Measurements from ENCODE around the gene JAKMIP2.

JAKMIP2 gene

DNA sequence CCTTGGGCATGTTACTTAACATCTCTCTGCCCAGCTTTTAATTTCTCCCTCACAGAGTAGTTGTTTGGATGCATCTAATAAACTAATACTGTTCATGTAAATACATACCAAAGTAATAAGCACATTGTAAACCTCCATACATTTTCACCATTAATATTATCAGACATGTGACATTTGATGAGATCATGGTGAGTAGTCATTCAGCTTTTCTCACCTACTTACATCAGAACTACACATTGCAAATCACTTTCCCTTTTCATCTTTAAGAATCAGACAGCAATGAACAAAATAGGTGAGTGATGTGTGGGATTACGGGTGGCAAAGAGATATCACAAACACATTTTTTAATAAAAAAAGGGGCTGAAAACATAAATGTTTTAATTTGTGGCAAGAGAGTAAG is 89.3 kb downstream of the JAKMIP2 start:
- DNase-seq = no peak

DNA sequence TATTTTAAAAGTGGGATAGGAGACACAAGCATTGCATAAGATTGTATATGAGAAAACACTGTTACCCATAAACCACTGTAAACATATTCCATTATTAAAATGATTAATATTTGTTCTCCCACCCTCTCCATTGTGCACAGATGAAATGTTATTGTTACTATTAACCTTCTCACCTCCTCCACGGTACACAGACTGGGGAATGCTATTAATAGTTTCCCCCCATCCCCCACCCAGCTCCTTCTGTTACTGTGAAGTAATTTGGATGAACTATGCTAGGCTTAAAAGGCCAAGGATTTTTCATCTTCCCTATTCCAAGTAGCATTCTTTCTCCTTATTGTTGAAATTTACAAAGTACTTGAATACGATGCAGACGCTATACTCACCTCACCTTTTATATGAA is 91.4 kb downstream of the JAKMIP2 start:
- DNase-seq = no peak

DNA sequence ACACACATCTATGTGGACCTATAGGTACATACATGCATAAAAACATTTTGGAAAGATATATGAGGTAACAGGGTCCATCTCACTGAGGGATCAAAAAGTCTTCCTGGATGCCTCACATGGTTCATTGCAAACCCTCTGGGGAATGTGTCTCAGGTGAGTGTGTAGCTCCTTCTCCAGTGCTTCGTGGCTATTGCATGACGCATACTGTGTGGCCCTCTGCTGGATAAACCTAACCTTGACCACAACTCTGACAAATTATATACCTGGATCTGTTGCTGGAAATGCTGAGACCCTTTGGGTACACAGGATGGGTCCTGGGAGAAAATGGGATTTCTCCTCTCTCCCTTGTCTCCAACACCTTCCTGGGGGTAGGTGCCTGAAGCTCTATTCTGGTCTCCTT is 91.9 kb downstream of the JAKMIP2 start:
- no peak for DNase-seq

DNA sequence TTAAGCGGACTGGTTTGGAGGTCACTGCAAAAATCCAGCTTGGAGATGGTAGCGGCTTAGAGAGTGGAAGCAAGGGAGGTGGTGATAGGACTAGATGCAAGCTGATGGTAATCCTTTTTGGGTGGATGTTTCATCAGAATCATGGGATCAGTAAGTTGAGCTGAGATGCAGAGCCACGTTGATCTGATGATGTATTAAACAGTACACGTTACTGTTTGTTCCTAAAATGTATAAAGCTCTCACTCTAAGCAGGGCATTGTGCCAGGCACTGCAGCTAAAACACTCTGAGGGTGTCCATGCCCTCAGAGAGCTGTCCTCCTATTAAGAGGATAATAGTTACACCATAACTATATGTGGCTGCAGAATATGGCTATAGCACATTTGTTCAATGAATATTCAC is 93.1 kb downstream of the JAKMIP2 start:
- DNase-seq = no peak

DNA sequence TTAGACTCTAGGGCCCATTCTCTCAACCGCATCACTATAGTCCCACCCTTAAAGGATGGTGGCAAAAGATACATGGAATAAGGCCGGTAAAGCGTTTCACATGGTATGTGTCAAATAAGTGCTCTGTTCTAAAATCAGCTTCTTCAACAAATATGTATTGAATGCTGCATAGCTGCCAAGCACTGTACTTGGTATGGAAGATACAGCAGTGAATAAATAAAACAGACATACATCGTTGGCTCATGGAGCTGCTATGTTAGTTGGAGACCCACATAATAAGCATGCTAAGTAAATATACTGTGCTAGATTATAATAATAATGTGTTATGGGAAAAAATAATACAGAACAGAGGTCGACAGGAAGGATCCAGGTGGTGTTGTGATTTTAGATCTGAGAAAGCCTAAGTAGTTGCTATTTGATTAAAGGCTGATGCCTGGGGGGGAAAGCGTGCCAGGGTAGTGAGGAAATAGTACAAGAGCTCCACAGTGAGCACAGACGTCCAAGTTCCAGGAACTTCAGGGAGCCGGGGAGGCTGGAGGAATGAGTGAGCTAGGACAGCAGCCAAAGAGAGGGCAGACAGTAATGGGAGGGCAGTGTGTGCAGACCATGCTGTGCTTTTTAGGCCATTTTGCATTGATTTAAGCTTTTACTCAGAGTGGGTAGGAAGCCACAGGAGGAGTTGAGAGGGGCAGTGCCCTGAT is 93.7 kb downstream of the JAKMIP2 start:
- no peak for DNase-seq

DNA sequence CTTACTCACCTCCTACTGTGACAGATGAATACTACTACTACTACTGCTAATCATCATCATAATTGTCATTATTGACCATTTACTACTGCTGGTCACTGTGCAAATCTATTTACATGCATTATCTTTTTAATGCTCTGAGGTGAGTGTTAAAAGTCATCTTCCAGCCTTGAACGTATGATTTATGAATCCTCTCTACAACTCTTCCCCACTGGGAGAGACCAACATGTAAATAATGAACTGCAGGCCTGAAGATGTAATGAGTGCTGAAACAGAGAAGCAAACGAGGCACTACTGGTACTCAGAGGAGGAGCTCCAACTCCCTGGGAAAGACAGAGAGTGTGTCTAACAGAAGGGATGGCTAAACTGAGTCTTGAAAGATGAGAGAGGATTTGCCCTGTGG is 95.4 kb downstream of the JAKMIP2 start:
- no peak for DNase-seq

DNA sequence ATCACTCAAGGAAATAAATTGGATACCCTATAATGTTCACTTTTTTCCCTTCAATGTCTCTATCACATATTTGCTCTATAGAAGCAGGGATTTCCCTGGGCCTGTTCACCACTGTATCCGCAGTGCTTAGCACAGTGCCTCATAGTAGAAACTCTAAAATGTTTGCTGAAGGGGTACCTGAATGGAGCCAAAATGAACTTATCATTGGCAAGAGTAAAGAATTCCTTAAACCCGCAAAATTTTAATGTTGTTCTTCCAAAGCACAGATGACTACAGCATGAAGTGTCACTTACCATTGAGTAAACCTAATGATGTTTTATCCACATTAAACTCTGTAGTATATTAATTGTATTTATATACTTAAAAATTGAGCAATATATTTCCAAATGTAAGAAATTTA is 96.1 kb downstream of the JAKMIP2 start:
- DNase-seq = no peak

DNA sequence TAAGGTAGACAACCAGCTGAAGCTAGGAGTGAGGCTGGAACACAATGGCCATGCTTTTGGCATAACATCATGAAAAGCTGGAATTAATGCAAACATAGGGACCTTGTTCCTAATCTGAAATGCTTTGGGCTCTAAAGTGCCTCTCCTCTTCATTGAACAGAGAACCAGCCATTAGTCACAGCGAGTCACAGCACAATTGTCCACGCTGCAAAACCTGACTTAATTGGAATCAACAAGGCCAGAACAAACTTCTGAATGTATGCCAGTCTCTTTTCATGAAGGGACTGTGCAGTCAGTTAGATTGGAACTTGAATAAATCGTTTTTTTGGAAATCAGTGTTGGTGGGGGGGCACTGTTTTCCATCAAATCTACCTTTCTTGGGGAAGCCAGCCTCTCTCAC is 96.5 kb downstream of the JAKMIP2 start:
- no peak for DNase-seq

DNA sequence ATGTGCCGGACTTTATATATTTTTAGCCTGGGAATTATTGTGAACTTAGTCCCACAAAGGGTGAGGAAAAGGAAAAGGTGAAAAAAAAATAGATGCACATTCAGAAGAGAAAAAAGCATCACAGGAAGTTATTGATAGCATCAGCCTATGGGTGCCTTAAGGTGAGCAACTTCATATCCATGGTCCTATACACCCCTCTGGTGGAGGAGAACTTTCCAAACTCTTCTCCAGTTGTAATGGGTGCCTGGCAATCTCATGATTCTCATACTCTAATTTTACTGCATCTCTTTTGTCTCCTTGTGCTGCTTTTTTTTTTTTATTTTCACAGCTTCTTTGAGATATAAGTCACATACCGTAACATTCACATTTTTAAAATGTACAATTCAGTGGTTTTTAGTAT is 107.4 kb downstream of the JAKMIP2 start:
- no peak for DNase-seq

DNA sequence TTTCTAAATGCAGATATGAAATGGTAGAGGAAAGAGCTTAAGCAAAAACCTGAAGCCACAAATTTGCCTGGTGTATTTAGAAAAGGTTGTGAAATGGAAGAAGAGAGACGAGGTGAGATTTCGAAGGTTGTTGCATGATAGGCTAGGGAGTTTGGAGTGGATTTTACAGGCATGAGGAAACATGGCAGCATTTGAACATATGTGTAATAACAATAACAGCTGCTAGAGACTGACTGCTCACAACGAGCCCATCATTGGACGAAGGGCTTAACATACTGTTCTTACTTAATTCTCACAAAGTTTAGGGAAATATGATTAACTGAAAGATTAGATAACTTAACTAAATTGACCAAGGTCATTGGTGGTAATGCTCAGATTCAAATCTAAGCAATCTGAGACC is 108.1 kb downstream of the JAKMIP2 start:
- DNase-seq = no peak

DNA sequence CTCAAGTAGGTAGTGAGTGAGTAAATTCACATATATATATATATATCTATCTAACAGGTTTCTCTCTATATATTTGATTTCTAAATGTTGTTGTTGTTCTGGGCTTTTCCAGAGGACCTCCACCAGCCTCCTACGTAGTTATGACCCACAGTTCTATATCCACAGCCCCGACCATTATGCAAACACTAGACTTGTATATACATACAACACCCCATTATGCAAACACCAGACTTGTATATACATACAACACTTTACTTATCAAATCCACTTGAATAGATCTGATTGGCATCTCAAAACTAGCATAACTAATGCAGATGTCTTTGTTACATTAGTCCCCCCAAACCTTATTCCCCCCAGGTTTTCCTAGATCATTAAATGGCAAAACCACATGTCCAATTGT is 108.7 kb downstream of the JAKMIP2 start:
- no peak for DNase-seq

DNA sequence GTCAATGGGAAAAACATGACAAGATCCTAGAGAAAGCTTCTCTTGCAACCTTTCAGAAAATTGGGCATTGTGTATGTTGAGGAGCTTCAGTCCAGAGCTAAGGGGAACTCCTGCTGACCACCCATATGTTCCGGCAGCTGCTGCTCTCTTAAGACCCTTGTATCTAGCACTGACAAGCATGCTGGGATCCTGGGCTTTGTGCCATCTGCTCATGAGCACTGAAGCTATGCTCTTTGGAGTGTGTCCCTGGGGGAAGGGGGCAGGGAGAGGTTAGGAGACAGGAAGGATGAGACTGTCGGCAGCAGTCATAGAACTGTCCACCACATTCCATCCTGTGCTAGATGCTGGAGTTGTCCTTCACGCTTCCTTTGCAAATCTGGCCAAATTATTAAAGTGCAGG is 109.3 kb downstream of the JAKMIP2 start:
- DNase-seq = no peak

DNA sequence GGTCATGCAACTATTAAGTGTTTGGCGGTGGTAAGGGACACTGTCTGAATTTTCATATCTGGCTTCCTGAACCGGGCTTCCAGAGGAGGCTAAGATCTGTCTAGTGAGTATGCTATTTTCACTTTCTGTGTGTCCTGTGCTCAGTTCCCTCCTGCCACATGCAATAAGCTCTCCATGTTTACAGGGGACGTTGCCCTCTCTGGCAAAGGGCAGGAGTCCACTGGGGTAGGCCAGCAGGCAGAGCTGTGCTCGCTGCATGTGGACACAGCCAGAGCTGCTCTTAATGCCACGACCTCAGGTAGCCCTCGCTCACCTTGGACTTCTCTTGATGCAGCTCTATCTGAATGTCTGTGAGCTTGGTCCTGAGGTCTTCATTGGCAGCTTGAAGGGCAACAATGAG is 111.2 kb downstream of the JAKMIP2 start:
- no peak for DNase-seq

DNA sequence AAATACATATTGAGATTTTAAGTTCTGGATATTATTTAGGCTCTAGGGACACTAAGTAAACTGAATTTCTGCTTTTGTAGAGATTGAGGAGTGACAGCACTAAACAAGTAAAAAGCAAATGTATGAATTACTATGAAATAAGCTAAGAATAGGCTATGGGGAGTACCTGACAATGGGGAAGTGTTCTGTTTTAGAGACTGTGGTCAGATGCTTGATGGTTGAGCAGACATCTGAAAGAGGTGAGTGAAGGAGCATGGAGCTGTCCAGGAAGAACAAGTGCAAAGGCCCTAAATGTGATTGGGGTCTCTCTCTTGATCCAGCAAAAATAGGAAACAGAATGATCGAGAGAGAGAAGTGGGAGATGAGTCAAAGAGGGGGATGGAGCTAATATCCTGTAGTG is 111.7 kb downstream of the JAKMIP2 start:
- no peak for DNase-seq

DNA sequence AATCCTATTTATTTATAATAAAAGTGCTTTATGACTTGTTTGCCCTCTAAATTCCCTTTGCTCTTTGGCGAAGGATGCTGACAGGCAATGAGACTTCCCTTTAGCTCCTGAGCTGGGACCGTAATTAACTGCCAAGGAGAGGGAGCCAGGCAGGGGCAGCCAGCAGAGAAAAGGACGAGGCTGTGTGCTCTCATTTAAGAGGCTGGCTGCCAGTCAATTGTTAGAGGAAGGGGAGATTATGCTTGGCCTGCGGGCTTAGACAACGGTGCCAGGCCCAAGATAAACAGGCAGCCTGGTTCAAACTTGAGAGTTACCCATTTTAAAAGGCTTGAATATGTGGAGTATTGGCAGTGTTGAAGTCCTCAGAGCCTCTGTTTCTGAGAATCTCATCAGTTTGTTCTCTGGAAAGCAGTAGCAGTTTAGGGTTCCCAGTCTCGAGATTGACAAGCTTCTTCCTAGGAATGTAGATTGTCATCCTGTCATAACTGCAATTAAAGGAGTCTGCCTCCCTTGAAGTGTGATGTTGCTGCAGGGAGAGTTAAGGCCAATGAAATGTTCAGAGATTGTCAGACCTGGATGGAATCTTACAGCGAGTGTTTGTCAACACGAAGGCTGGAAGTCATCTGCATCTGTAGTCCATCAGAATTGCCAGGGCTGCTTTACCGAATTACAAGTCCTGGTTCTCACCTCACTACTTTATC is 113.2 kb downstream of the JAKMIP2 start:
- DNase-seq = no peak

DNA sequence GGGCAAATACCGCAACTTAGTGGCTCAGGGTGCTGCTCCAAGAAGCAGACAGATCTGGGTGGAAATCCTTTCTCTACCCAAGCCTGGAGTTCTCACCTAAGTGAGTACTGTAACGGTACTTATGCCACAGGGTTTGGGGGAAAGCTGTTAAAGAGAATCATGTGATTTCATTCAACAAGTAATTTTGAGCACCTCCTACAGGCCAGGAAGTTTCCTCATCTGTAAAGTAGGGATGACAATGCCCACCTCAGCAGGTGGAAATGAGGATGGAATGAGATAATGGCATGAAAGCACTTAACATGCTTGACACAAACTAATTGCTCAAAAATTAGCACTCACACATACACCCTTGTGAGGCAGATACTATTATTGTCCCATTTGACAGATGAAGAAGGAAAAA is 114.1 kb downstream of the JAKMIP2 start:
- DNase-seq = no peak

DNA sequence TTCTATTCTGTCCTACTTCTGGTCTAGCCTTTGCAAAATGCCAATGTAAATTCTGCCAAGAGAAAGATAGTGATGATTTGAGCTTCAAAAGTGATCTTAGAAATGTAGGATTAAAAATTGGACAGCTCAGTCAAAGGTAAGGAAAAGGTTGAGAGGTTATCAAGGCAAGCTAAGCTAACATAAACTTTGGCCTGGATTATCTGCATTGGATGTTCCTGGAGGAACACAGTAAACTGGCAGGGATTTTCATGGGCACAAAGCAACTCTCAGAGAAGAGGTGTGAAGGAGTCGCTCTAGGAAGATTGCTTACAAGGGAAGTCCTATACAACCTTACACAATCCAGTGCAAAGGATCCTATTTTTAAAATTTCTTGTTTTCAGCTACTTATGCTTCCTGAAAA is 115.2 kb downstream of the JAKMIP2 start:
- no peak for DNase-seq

DNA sequence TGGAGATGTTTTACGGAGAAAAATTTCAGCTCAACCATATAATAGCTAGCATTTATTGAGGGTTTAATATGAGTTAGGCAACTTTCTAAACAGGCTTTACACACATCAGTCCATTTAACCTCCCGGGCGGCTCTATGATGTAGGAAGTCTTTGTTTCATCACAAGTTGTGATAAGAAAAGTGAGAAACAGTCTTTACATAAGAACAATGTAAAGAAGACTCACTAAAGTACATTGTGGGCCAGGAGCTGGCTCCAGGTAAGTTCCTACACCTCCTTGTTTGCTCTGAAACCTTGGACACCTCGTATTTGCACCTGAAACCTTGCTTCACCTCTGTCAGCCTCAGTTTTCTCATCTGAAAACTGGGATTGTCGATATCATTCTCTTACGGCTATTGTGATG is 116.1 kb downstream of the JAKMIP2 start:
- no peak for DNase-seq

DNA sequence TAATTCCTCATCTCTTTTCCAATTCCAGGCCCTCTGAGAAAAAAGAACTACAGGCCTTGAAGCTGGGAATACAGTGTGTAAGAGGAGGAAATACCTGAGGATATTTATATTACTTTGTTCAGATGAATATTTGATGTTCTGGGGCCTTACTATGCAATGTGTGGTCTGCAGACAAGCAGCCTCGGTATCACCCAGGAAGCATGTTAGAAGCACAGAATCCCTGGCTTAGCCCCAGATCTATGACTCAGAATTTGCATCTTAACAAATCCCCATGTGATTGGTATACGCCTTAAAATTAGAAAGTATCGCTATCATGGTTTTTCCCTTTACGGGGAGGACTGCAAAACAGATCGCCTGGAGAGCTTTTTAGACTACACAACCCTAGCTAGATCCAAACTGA is 121.0 kb downstream of the JAKMIP2 start:
- DNase-seq = no peak

DNA sequence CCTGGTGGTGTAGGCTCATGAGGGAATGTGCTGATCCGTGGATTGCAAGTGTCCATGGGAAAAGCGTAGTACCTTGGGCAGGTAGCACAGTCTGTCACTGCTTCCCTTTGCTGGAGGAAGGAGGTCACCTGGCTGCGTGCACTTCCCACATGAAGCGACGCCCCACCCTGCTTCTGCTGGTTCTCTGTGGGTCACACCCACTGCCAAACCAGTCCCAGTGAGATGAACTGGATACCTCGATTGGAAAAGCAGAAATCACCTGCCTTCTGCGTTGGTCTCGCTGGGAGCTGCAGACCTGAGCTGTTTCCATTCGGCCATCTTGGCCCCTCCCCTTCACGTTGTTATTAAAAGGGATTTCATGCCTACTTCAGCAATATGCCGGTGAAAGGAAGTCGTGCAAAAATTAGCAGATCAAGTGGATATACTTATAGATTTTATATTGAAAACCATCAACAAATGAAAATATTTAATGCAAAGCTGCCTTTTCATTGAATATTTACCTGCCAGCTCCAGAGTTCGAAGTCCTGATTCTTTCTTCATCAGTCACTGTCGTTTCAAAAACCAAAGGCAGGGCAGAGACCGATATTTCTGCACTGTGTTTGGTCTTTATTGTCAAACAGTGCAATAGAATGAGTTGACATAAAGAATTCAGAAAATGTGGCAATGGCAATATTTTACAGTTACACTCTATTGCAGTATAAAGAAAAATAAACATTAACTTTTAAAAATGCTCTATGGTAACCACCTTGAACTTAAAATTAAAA is 123.2 kb downstream of the JAKMIP2 start:
- DNase-seq = no peak

DNA sequence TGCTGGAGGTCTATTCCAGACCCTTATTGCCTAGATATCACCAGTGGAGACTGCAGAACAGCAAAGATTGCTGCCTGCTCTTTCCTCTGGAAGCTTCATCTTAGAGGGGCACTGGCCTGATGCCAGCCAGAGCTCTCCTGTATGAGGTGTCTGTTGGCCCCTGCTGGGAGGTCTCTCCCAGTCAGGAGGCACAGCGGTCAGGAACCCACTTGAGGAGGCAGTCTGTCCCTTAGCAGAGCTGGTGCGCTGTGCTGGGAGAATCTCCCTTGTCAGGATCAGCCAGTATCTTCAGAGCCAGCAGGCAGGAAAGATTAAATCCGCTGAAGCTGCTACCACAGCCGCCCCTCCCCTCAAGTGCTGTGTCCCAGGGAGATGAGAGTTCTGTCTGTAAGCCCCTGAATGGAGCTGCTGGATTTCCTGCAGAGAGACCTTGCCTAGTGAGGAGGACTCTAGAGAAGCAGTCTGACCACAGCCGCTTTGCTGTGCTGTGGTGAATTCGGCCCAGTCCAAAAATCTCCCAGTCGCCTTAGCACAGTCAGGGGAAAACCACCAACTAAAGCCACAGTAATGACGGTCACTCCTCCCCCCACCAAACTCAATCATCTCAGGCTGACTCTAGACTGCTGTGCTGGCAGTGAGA is 124.1 kb downstream of the JAKMIP2 start:
- DNase-seq = no peak

DNA sequence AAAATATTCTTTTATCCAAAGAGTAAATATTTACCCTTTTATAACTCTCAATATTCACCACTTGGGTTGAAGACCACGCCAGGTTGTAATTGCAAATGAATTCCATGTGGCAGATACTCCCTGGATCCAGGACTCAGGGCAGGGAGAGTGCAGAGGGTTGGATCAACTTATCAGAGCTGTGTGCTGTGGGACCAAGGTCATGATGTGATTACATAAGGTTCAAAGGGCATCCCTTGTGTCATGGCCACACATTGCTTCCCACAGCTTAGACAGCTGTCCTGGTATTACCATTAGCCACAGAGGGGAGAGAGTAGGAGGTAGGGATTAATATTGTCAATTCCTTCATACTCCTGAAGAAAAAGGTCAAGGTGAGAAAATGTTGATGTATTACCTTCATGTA is 133.9 kb downstream of the JAKMIP2 start:
- no peak for DNase-seq

DNA sequence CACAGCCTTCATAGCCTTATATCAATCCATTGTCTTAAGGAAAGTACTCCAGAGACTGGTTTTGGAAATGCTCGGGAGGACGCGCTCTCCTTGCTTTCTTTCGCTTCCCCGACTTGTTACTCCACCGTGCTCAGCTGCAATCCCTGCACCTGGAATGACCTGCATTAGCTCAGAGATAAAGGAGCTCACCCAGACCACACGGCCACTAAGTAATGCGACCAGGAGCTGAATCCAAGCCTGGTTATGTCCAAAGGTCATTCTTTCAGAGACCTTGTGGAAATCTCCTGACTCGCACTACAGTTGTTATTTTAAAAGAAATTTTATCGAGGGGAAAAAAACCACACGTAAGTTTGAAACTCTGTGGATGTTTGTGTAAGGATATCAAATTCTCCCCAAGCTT is 137.3 kb downstream of the JAKMIP2 start:
- no peak for DNase-seq

DNA sequence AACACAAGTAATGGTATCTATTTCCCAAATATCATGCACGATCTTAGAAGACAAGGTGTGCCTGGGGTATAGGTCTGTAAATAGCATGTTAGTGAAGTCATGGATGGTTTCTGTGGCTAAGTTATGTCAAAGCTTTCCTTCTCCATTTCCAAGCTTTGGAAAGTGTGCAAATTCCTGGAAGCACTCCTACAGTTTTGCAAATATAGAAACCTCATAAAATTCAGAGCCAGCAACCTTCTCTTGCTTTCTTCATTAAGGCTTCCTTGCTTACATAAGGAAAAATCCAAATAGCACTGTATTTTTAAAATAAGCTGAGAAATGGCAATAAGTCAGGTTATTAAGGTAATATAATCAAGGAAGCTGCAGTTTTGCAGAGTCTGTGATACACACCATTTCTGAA is 138.1 kb downstream of the JAKMIP2 start:
- no peak for DNase-seq

Data from 8988T (cell line).